Measurements from ENCODE around the gene GLIPR1L1.

Gene GLIPR1L1

GRCh38 chr12:75414671-75415070 is 80.2 kb downstream of the GLIPR1L1 start:
- H3K79me2 ChIP-seq (ENCODE audit: insufficient read depth, low read length) = no peaks in the 10 kb centered on the region
- H4K20me1 ChIP-seq (ENCODE audit: insufficient read depth, low read length, poor library complexity, severe bottlenecking) = no peaks in the 10 kb centered on the region
- H3K4me3 ChIP-seq (ENCODE audit: low read length, poor library complexity, severe bottlenecking) = no peak overlapping the region
- H3K27me3 ChIP-seq (ENCODE audit: insufficient read depth, low read length, poor library complexity, severe bottlenecking) = no peaks in the 10 kb centered on the region
- no peak overlapping the region for H3K4me2 ChIP-seq (ENCODE audit: low read depth, low read length, poor library complexity, severe bottlenecking)
- H3K9me3 ChIP-seq (ENCODE audit: insufficient read depth, low read depth, low read length) = no peaks in the 10 kb centered on the region
- TF ChIP-seq CTCF (conservative IDR thresholded peaks at IDR 0.05; ENCODE audit: low read length) = no peak
- TF ChIP-seq EZH2phosphoT487 (IDR thresholded peaks at IDR 0.05; ENCODE audit: borderline replicate concordance) = no peak
- H3K9me2 ChIP-seq (replicated peaks; ENCODE audit: low read depth, low read length) = no peaks in the 10 kb centered on the region
- no peaks in the 10 kb centered on the region for H3K36me3 ChIP-seq (ENCODE audit: insufficient read depth, low read length)
- H3K4me1 ChIP-seq (ENCODE audit: insufficient read depth, low read length, poor library complexity, severe bottlenecking) = no peaks in the 10 kb centered on the region
- no peak overlapping the region for H2AFZ ChIP-seq (ENCODE audit: low read length)
- H3K9ac ChIP-seq (ENCODE audit: low read depth, low read length, poor library complexity, severe bottlenecking) = no peak overlapping the region
- no peaks in the 10 kb centered on the region for H3F3A ChIP-seq (ENCODE audit: low read depth)

DNA sequence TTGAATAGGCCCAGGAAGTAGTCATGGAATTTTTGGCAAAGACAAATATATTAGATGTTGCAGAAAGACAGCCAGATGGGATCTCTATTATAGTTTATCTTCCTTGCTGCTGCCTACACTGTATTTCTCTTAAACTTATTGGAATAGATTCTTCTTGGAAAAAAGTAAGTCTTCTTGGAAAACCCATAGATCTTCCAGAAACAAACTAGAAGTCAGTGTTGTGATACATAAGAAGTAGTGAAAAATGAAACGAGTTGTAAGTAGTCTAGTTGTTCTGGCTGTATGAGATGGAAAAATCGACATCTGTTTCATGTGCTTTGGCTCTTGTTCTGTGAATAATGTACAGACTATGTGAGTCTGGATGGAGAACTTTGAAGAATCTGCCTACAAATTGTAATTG is 85.4 kb downstream of the GLIPR1L1 start:
- H4K20me1 ChIP-seq (ENCODE audit: insufficient read depth, low read length, poor library complexity, severe bottlenecking) = no peaks in the 10 kb centered on the region
- no peaks in the 10 kb centered on the region for H3K79me2 ChIP-seq (ENCODE audit: insufficient read depth, low read length)
- H3K4me3 ChIP-seq (ENCODE audit: low read length, poor library complexity, severe bottlenecking) = no peak overlapping the region
- H3F3A ChIP-seq (ENCODE audit: low read depth) = no peaks in the 10 kb centered on the region
- H3K4me2 ChIP-seq (ENCODE audit: low read depth, low read length, poor library complexity, severe bottlenecking) = no peak overlapping the region
- no peaks in the 10 kb centered on the region for H3K9me3 ChIP-seq (ENCODE audit: insufficient read depth, low read depth, low read length)
- no peaks in the 10 kb centered on the region for H3K9me2 ChIP-seq (replicated peaks; ENCODE audit: low read depth, low read length)
- H3K27me3 ChIP-seq (ENCODE audit: insufficient read depth, low read length, poor library complexity, severe bottlenecking) = no peaks in the 10 kb centered on the region
- no peak for TF ChIP-seq CTCF (conservative IDR thresholded peaks at IDR 0.05; ENCODE audit: low read length)
- TF ChIP-seq EZH2phosphoT487 (IDR thresholded peaks at IDR 0.05; ENCODE audit: borderline replicate concordance) = no peak
- H3K9ac ChIP-seq (ENCODE audit: low read depth, low read length, poor library complexity, severe bottlenecking) = no peak overlapping the region
- H3K36me3 ChIP-seq (ENCODE audit: insufficient read depth, low read length) = no peaks in the 10 kb centered on the region
- no peak overlapping the region for H2AFZ ChIP-seq (ENCODE audit: low read length)
- H3K4me1 ChIP-seq (ENCODE audit: insufficient read depth, low read length, poor library complexity, severe bottlenecking) = no peaks in the 10 kb centered on the region

All from Loucy (cell line).